HuH-7 (cell line): ENCODE results near the gene MUCL3.
"Not testable (repeated sequence)": the region's sequence is repeated elsewhere in the genome, so short reads cannot be mapped to it uniquely, and the experiment has no call there.

Experiments
- DNase-seq: peaks from one replicate; pipeline ENCODE4 v3.0.0; 2011; ENCODE audit warnings: low spot score

Gene MUCL3

GRCh38 chr6:30940361-30940986, at the start of gene MUCL3:
Gene MUCL3 (plus strand): TSS chr6:30940973. CDS start chr6:30941000, 27 bp downstream.
- no peak for DNase-seq

GRCh38 chr6:30891450-30891723, 49.4 kb upstream of the MUCL3 start:
- no peak for DNase-seq

DNA sequence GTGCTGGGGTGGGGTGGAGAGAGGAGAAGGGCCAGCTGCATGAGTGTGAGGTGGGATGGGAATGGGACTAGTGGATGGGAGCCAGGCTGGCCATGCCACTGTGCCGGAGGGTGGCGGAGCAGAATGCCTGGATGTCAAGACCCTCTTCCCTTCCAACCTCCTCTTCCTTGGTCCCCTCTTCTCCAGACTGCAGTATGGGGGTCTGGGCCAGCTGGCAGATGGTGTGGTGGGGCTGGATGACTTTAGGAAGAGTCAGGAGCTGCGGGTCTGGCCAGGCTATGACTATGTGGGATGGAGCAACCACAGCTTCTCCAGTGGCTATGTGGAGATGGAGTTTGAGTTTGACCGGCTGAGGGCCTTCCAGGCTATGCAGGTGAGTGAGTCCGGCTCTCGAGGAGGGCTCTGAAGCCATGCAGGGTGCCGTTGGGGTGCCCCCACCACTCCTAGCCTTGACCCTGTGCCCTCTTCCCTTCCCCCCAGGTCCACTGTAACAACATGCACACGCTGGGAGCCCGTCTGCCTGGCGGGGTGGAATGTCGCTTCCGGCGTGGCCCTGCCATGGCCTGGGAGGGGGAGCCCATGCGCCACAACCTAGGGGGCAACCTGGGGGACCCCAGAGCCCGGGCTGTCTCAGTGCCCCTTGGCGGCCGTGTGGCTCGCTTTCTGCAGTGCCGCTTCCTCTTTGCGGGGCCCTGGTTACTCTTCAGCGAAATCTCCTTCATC, 48.8 kb upstream of the MUCL3 start:
- no peak for DNase-seq

GRCh38 chr6:30893001-30893591, 47.7 kb upstream of the MUCL3 start:
- no peak for DNase-seq

DNA sequence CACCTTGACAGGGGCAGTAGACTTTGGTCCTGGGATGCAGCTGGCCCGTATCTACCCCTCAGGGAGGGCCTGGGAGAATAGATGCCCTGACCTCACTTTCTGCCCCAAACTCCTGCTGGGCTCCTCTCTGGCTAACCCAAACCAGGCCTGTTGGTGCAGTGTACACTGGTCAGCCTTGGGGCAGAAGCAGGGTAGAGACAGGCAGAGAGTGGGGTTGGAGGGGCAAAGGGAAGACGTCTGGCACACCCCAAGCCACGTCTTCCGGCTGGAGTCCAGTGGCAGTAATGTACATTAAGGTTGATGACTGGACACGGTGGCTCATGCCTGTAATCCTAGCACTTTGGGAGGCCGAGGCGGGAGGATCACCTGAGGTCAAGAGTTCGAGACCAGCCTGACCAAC, 47.1 kb upstream of the MUCL3 start:
- DNase-seq: no peak

DNA sequence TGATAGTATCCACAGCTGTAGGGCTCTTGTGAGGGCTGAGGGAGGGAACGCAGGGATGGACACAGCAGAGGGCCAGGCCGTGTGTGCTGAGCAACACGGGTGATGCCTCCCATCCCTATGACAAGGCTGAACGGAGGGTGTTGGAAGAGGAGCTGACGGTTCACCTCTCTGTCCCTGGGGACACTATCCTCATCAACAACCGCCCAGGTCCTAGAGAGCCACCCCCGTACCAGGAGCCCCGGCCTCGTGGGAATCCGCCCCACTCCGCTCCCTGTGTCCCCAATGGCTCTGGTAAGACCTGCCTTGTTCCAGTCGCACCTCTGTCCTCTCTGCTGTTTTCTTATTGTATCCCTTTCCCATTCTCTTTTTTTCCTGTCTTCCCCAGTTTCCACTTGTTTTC, 46.4 kb upstream of the MUCL3 start:
- no peak for DNase-seq

DNA sequence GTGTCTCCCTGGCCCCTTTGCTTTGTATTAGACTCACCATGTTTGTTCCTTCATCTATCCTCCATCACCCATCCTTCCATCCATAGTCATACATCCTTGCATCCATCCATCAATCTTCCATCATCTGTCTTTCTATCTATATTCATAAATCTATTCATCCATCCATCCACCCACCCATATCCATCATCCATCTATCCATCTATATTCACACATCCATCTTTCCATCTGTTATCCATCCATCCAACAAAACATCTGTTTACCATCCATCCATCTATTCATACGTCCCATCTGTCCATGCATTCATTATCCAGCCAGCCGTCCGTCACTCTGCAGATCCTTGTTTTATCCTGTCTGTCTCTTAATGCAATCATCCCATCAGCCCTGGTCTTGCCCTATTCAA, 45.8 kb upstream of the MUCL3 start:
- DNase-seq: no peak

GRCh38 chr6:30895343-30895742, 45.4 kb upstream of the MUCL3 start:
- DNase-seq: no peak

DNA sequence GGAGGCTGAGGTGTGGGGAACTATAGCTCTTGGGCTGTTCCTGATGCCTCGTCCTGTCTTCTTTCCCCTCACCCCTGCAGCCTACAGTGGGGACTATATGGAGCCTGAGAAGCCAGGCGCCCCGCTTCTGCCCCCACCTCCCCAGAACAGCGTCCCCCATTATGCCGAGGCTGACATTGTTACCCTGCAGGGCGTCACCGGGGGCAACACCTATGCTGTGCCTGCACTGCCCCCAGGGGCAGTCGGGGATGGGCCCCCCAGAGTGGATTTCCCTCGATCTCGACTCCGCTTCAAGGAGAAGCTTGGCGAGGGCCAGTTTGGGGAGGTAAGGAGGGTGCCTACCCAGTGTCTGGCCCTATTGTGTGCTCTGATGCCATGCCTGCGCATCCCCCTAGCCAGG, 44.2 kb upstream of the MUCL3 start:
- no peak for DNase-seq

GRCh38 chr6:30897882-30898281, 42.9 kb upstream of the MUCL3 start:
- DNase-seq: no peak

DNA sequence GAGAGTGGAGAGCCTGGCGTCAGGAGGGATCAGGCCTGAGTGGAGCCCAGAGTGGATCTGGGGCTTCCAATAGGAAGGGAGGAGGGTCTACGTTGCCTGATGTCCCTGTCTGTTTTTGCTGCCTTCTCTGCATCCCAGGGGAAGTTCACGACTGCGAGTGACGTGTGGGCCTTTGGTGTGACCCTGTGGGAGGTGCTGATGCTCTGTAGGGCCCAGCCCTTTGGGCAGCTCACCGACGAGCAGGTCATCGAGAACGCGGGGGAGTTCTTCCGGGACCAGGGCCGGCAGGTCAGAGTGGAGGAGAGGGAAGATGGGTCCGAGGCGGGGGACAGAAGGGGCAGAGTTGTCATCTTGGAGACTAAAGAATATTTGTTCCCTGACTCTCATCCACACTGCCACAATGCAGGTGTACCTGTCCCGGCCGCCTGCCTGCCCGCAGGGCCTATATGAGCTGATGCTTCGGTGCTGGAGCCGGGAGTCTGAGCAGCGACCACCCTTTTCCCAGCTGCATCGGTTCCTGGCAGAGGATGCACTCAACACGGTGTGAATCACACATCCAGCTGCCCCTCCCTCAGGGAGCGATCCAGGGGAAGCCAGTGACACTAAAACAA, 41.9 kb upstream of the MUCL3 start:
- no peak for DNase-seq

DNA sequence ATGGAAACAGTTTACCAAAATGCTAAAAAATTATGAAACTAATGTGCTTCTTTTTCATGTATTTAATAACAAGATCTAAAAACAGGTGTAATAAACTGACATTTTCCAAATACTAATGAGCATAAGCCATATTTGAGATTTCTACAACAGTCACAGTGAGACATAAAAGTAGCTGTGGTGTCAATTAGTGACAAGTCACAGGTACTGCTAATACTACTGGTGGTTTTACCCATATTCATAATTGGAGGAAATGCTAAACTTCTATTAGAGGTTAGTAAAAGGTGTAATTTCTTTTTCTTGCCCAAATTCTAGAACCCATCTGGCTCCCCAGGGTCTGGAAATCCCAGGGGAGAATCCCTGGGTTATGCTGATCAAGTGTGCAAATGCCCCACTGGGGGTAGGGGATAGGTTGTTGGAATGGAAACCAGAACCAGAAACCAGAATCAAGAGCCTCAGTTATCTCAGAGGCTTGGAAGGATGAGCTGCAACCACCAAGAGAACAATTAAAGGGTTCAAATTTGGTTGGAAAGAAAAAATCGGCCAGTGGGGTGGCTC, 39.8 kb upstream of the MUCL3 start:
- no peak for DNase-seq

DNA sequence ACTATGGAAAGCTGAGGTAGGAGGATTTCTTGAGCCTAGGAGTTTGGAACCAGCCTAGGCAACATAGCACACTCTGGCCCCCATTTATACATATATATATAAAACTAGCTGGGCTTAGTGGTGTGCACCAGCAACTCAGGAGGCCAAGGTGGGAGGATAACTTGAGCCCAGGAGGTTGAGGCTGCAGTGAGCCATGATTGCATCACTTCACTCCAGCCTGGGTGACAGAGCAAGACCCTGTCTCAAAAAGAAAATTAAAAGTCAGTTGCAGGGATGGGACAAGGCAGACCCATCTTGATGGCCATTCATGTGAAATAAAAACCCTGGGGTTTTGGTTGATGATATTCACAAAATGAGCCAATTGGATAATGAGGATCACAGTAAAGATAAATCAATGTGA, 39.3 kb upstream of the MUCL3 start:
- DNase-seq: no peak

DNA sequence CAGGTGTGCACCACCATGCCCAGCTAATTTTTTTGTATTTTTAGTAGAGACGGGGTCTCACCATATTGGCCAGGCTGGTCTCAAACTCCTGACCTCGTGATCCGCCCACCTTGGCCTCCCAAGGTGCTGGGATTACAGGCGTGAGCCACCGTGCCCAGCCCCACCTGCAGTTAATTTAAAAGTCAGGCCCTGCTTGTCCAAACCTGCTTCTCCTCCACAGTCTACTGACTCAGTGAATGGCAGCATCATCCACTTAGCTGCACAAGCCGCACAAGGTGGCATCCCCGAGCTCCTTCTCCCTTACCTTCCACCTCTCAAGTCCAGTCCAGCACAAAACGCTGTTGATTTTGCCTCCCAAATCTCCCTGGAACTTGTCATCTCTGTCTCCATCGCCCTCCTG, 38.6 kb upstream of the MUCL3 start:
- not testable (repeated sequence) for DNase-seq

- no peak for DNase-seq
Observed at GRCh38 chr6:30902709-30903108, 38.1 kb upstream of the MUCL3 start.

DNA sequence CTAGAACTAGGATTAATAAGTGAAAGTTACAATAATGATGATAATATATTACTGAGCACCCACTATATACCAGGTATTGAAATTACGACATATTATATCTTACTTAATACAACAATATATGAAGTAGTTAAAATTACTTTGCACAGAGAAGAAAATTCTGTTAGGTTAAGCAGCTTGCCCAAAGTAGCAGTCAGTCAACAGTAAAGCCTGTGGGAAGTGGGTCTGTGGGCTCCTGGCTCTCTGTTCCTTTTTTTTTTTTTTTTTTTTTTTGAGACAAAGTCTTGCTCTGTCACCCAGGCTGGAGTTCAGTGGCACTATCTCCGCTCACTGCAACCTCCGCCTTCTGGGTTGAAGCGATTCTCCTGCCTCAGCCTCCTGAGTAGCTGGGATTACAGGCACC, 37.5 kb upstream of the MUCL3 start:
- no peak for DNase-seq

GRCh38 chr6:30907290-30907757, 33.4 kb upstream of the MUCL3 start:
- not testable (repeated sequence) for DNase-seq

DNA sequence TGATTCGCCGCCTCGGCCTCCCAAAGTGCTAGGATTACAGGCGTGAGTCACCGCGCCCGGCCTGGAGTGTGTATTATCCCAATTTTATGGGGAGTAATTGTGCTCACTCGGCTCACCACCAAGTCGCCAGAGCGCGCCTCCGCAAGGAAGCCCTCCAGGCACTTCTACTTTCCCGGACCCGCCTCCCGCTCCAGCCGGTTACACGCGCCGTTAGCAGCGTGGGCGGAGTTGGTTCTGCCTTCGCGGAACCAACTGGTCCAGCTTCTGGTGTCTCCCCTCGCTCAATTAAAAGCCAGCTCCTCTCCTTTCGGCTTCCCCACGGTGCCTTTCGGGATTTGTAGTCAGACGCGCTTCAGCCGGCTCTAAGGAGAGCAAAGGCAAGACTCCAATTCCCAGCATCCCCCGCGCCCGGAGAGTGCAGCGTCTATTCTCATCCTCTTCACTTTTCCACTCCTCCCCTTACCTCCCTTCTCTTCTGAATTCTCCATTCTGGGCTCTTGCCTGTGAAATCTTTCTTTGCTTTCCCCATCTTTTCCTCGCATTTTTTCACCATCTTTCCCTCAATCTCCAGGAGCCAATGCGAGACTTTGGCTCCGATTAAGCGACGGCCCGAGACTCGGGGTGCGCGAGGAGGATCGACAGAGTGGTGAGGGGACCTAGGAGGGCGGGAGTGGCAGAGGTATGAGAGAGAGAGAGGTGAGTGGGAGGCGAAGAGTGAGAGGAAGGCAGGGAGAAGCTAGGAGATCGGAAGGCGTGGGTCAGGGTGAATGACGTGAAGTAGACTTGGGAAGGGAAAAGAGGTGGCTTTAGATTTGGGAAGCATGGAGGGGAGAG, 32.8 kb upstream of the MUCL3 start, which contains the start of gene GTF2H4:
Gene GTF2H4 (plus strand): TSS at position 450 of the 834 bp plus-strand sequence.
- peak; percentile 83 for DNase-seq

DNA sequence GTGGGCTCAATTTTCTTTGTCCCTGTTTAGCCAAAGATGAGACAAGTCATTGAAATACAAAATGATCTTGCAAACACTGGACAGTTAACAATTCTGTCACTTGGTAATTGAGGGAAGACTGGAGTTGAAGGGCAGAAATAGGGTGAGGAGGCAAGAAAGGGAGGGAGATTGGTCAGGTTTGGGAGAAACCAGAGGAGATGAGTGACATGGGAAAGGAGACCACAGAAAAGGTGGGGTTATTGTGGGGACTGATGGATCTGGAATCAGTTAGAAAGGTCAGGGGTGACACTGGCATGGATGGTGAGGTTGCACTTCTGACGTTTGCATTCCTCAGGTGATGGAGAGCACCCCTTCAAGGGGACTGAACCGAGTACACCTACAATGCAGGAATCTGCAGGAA, 32.1 kb upstream of the MUCL3 start:
- DNase-seq: no peak

GRCh38 chr6:30910473-30910872, 30.3 kb upstream of the MUCL3 start:
- DNase-seq: not testable (repeated sequence)

- no peak for DNase-seq
Observed at GRCh38 chr6:30912746-30913520, 27.8 kb upstream of the MUCL3 start.
